ENCODE measurements around the gene CPLX3. TPM values are rescaled to one million over a fixed set of nuclear protein-coding genes. Genes with fewer than 3 reads are reported as not detected.

Gene CPLX3
- total and polyA plus RNA-seq, 10 of the 15 experiments (the other 5 are each of a cell fraction or from before 2014, with no cell fraction given): 0.02 to 0.04 TPM; not detected in 8

- DNase-seq (ENCODE audit: low read depth, low spot score) (no peak), ATAC-seq (peak; percentile 23), FAIRE-seq (no peak)
- WGBS (ENCODE audit: insufficient coverage, insufficient replicate concordance, low lambda C conversion rate, missing lambda C conversion rate): 11% methylated on average over 12 of the region's 12 CpGs
- H3K4me3 ChIP-seq: peak overlapping the region; percentile 77
- intact Hi-C loops (cut with micrococcal nuclease; ENCODE audit: unreplicated experiment): no loop called here
- RAD21 ChIA-PET (ENCODE audit: unreplicated experiment): interaction anchor here (0.9 to 22.9 kb wide), 10 partner anchors 9 to 408 kb away, joined by 3 to 1186 read pairs (median 4); partner anchors contain the start of gene CSK
- no peak overlapping the region for H2AFZ ChIP-seq (ENCODE audit: control insufficient read depth, low read depth, low read length)
- H3K4me1 ChIP-seq (ENCODE audit: control insufficient read depth, insufficient read depth, low read length): peaks cover 64% of the 10 kb centered on the region
- BruUV-seq (replicated peaks): no TSS peak
- no peaks in the 10 kb centered on the region for H3K27me3 ChIP-seq (replicated peaks in 1 of 2; ENCODE audit: control insufficient read depth in 2 of 2, insufficient read depth in 2 of 2, low read length in 1 of 2)
- CTCF ChIA-PET: interaction anchor here (0.6 to 25.9 kb wide), 18 partner anchors 12 to 374 kb away, joined by 3 to 1288 read pairs (median 4); partner anchors contain the start of genes CLK3, CSK and ULK3
- no peaks in the 10 kb centered on the region for H3K9me3 ChIP-seq (replicated peaks; ENCODE audit: control insufficient read depth, insufficient read depth, low read length)
- peak overlapping the region; percentile 82 for H3K9ac ChIP-seq (ENCODE audit: control insufficient read depth, insufficient read depth, low read length)
- H4K20me1 ChIP-seq (ENCODE audit: control insufficient read depth, insufficient read depth): peaks cover 6% of the 10 kb centered on the region; the same call in 1 of the 2 replicates
- POLR2A ChIA-PET: interaction anchor here (0.9 to 14.2 kb wide), 5 partner anchors 17 to 214 kb away, joined by 3 to 602 read pairs (median 5); partner anchors contain the start of genes CSK and FAM219B
- H3K4me2 ChIP-seq (ENCODE audit: control insufficient read depth, insufficient read depth): peak overlapping the region; percentile 67
- peaks cover 94% of the 10 kb centered on the region for H3K79me2 ChIP-seq (ENCODE audit: control insufficient read depth, insufficient read depth, low read length)
- H3K27ac ChIP-seq (ENCODE audit: control insufficient read depth, insufficient read depth): peak overlapping the region; percentile 96
- H3K36me3 ChIP-seq (ENCODE audit: control insufficient read depth in 2 of 2, insufficient read depth in 2 of 2, low read length in 1 of 2): peaks cover 21 to 23% of the 10 kb centered on the region in 2 experiments; a peak in 3 of 4 replicates
- SMC1A ChIA-PET (ENCODE audit: uncharacterized antibody, unreplicated experiment): interaction anchor here (0.9 to 15.7 kb wide), 10 partner anchors 12 to 218 kb away, joined by 3 to 811 read pairs (median 4); partner anchors contain the start of gene CSK
- in situ Hi-C loops (cut with MboI): no loop called here
- TF ChIP-seq ASH2L (IDR thresholded peaks at IDR 0.05; ENCODE audit: borderline replicate concordance, low read depth) (no peak), IKZF2 (IDR thresholded peaks at IDR 0.05) (peak in 1 of 2 experiments; percentile 26; a peak in 1 of 4 replicates), POLR2A (IDR thresholded peaks at IDR 0.05; ENCODE audit: low read depth, low read length) (peak; percentile 33), MXI1 (IDR thresholded peaks at IDR 0.05; ENCODE audit: low read depth, low read length) (peak; percentile 73; the same call in 1 of the 2 replicates), NKRF (conservative IDR thresholded peaks at IDR 0.05) (peak; percentile 43; the same call in 1 of the 2 replicates), ATF7 (IDR thresholded peaks at IDR 0.05; ENCODE audit: low read depth) (no peak), SMC3 (IDR thresholded peaks at IDR 0.05; ENCODE audit: borderline replicate concordance, low read length) (peak; percentile 75; the same call in 1 of the 2 replicates), ZNF24 (IDR thresholded peaks at IDR 0.05) (0 out of 2 replicates have a peak, but pooled peaks have one; percentile 1), SMAD5 (IDR thresholded peaks at IDR 0.05; ENCODE audit: low read depth) (no peak)
- TF ChIP-seq, protein P1, sequence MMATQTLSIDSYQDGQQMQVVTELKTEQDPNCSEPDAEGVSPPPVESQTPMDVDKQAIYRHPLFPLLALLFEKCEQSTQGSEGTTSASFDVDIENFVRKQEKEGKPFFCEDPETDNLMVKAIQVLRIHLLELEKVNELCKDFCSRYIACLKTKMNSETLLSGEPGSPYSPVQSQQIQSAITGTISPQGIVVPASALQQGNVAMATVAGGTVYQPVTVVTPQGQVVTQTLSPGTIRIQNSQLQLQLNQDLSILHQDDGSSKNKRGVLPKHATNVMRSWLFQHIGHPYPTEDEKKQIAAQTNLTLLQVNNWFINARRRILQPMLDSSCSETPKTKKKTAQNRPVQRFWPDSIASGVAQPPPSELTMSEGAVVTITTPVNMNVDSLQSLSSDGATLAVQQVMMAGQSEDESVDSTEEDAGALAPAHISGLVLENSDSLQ (IDR thresholded peaks at IDR 0.05): 0 out of 2 replicates have a peak, but pooled peaks have one; percentile 28
- TF ChIP-seq, protein P2, sequence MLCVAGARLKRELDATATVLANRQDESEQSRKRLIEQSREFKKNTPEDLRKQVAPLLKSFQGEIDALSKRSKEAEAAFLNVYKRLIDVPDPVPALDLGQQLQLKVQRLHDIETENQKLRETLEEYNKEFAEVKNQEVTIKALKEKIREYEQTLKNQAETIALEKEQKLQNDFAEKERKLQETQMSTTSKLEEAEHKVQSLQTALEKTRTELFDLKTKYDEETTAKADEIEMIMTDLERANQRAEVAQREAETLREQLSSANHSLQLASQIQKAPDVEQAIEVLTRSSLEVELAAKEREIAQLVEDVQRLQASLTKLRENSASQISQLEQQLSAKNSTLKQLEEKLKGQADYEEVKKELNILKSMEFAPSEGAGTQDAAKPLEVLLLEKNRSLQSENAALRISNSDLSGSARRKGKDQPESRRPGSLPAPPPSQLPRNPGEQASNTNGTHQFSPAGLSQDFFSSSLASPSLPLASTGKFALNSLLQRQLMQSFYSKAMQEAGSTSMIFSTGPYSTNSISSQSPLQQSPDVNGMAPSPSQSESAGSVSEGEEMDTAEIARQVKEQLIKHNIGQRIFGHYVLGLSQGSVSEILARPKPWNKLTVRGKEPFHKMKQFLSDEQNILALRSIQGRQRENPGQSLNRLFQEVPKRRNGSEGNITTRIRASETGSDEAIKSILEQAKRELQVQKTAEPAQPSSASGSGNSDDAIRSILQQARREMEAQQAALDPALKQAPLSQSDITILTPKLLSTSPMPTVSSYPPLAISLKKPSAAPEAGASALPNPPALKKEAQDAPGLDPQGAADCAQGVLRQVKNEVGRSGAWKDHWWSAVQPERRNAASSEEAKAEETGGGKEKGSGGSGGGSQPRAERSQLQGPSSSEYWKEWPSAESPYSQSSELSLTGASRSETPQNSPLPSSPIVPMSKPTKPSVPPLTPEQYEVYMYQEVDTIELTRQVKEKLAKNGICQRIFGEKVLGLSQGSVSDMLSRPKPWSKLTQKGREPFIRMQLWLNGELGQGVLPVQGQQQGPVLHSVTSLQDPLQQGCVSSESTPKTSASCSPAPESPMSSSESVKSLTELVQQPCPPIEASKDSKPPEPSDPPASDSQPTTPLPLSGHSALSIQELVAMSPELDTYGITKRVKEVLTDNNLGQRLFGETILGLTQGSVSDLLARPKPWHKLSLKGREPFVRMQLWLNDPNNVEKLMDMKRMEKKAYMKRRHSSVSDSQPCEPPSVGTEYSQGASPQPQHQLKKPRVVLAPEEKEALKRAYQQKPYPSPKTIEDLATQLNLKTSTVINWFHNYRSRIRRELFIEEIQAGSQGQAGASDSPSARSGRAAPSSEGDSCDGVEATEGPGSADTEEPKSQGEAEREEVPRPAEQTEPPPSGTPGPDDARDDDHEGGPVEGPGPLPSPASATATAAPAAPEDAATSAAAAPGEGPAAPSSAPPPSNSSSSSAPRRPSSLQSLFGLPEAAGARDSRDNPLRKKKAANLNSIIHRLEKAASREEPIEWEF (IDR thresholded peaks at IDR 0.05; ENCODE audit: insufficient replicate concordance, low read depth, low read length): no peak
These were observed 33.0 kb upstream of the CPLX3 start for GRCh38 chr15:74793135-74794028.

All from GM12878 (cell line).